Prostate gland (tissue), 2 donors: ENCODE measurements around the gene TREX2. TPM values are rescaled to one million over a fixed set of nuclear protein-coding genes. Genes with fewer than 3 reads are reported as not detected.

Source experiments
- DNase-seq: peaks from one replicate; pipeline ENCODE4 v3.0.0-alpha.2; 2019; ENCODE audit warnings: low spot score
- H3K27ac ChIP-seq, 2 donors: fragments of 200-600 bp; sonication (generic); 2 replicates each; pipeline ENCODE4 v1.5.1; 2017 to 2019
- H3K27me3 ChIP-seq: fragments of 200-600 bp; sonication (generic); replicated peaks from 2 replicates; pipeline ENCODE4 v1.5.1; 2019; ENCODE audit not compliant: insufficient read depth
- H3K36me3 ChIP-seq, 2 donors: fragments of 200-600 bp; sonication (generic); 1 replicate in 1 of 2; 2 replicates in 1 of 2; pipeline versions ENCODE4 v1.5.1 to v1.8.1; 2017 to 2019
- H3K4me1 ChIP-seq: fragments of 200-600 bp; sonication (generic); replicated peaks from 2 replicates; pipeline ENCODE4 v1.5.1; 2019
- H3K4me3 ChIP-seq, 2 donors: fragments of 200-600 bp; sonication (generic); 2 replicates each; pipeline ENCODE4 v1.5.1; 2017 to 2019
- H3K9me3 ChIP-seq: fragments of 200-600 bp; sonication (generic); 2 replicates; pipeline ENCODE4 v1.5.1; 2017
- CTCF ChIP-seq, 4 experiments: fragments of 200-600 bp in 2 of 4; fragments of 450-650 bp in 2 of 4; sonication (generic) in 2 of 4; IDR thresholded peaks; 1 replicate in 3 of 4; 2 replicates in 1 of 4; pipeline ENCODE4 v1.5.1; 2016 to 2019; ENCODE audit warnings: antibody characterized with exemption in 4 of 4, mild to moderate bottlenecking in 2 of 4, moderate library complexity in 2 of 4
- POLR2A ChIP-seq: fragments of 450-650 bp; IDR thresholded peaks from one replicate; pipeline ENCODE4 v1.6.1; 2016; ENCODE audit warnings: antibody characterized with exemption, mild to moderate bottlenecking
- POLR2AphosphoS5 ChIP-seq: sonication (generic); formaldehyde crosslinking; IDR thresholded peaks from one replicate; pipeline ENCODE4 v1.6.1; 2017; ENCODE audit warnings: antibody characterized with exemption
- WGBS: methylation state at CpG from one replicate; pipeline ENCODE4 v1.1.5; 2018; 5-methylcytosine and 5-hydroxymethylcytosine counted together
- intact Hi-C: fragments of 100-400 bp; cut with DNase I; formaldehyde crosslinking; loops from one replicate; pipeline ENCODE4 v1.14.2; 2022
- small RNA-seq, 2 donors: library from RNA; depleted of rRNA; stranded (forward); fragments of <200 nt; gene quantifications; one replicate each; pipeline ENCODE3, GENCODE V24; 2016
- total RNA-seq, 2 donors: library from RNA; depleted of rRNA; stranded (reverse); fragments of >200 nt; gene quantifications; one replicate each; pipeline ENCODE4 v1.1.0, GENCODE V29; 2016

The TREX2 gene
- total RNA-seq, 2 donors from 2014 or later = 5.8 to 6.3 TPM

DNA sequence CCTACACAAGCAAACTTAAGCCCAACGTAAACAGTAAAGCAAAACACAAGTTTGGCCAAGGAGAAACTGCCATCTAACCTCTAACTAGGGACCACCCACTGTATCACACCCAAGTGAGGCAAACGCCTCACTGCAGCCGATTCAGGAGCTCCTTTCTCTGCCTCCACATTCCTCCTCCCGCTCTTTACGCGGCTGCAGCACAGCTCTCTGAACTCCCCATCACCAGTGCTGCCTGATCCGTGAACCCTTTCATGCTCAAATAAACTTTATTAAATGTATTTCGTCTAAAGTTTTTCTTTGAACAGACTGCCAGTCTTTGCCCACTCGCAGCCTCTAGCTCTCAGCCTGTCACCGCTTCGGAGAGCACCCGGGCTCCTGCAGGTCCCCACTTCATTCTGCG lies 51.2 kb downstream of the TREX2 start:
- H3K36me3 ChIP-seq = no peaks in the 10 kb centered on the region
- H3K4me1 ChIP-seq = no peaks in the 10 kb centered on the region
- H3K9me3 ChIP-seq = no peaks in the 10 kb centered on the region
- TF ChIP-seq POLR2A (no peak), CTCF (IDR thresholded peaks at IDR 0.05) (no peak), POLR2AphosphoS5 (no peak)
- no peak overlapping the region for H3K4me3 ChIP-seq
- 31% methylated on average over 6 of the region's 13 CpGs for WGBS
- DNase-seq = no peak
- H3K27ac ChIP-seq = no peak overlapping the region
- intact Hi-C loops = no loop called here
- no peaks in the 10 kb centered on the region for H3K27me3 ChIP-seq

Small RNA genes within 50 kb of the gene (small RNA-seq; reads per million reads assigned to genes)
- gene RN7SL667P = 0 reads per million in 2 donors

Other genes starting within 250 kb of the TREX2 start
- gene PNMA6F, start 124.3 kb downstream of the TREX2 start, total RNA-seq = under 1 TPM in 1 of 2 donors, not detected in 1; 0.97 TPM
- gene ZNF275, start 111.9 kb downstream of the TREX2 start, total RNA-seq = 10 to 100 TPM; 16.3 to 58.6 TPM
- gene PNMA6E, start 44.7 kb downstream of the TREX2 start, total RNA-seq = 1 to 10 TPM in 1 of 2 donors, not detected in 1; 6.9 TPM
- gene ZFP92, start 34.6 kb downstream of the TREX2 start, total RNA-seq = 1 to 10 TPM in 1 of 2 donors, under 1 TPM in 1; 0.23 to 3.4 TPM
- 10 to 100 TPM; 18.1 to 35.7 TPM for gene HAUS7, start 24.5 kb upstream of the TREX2 start, total RNA-seq
- gene BGN, start 48.9 kb upstream of the TREX2 start, total RNA-seq = 100 to 1,000 TPM in 1 of 2 donors, 10 to 100 TPM in 1; 16.9 to 174 TPM
- gene ATP2B3, start 71.6 kb upstream of the TREX2 start, total RNA-seq = under 1 TPM in 1 of 2 donors, not detected in 1; 0.85 TPM
- gene CCNQ, start 153.1 kb upstream of the TREX2 start, total RNA-seq = 10 to 100 TPM; 33.8 to 55.9 TPM
- gene DUSP9, start 201.1 kb upstream of the TREX2 start, total RNA-seq = 1 to 10 TPM in 1 of 2 donors, not detected in 1; 3.5 TPM
- 10 to 100 TPM in 1 of 2 donors, 1 to 10 TPM in 1; 8.5 to 50.6 TPM for gene PNCK, start 227.8 kb upstream of the TREX2 start, total RNA-seq
- gene SLC6A8, start 241.9 kb upstream of the TREX2 start, total RNA-seq = 10 to 100 TPM; 25.4 to 95.4 TPM